Ovary (tissue), 9 donors: Measurements from ENCODE around the gene SLIT1. TPM values are rescaled to one million over a fixed set of nuclear protein-coding genes. Genes with fewer than 3 reads are reported as not detected.

ENCODE experiments used
- DNase-seq, 5 donors: peaks; one replicate each; pipeline ENCODE4 v3.0.0-alpha.2; 2019 to 2020
- H3K27ac ChIP-seq, 2 donors: fragments of 200-600 bp; one replicate each; pipeline versions ENCODE4 v1.5.1 to v1.8.0; 2019 to 2022
- H3K27me3 ChIP-seq: fragments of 200-600 bp; one replicate; pipeline ENCODE4 v1.8.0; 2022
- H3K36me3 ChIP-seq: fragments of 200-600 bp; sonication (generic); one replicate; pipeline ENCODE4 v1.5.1; 2019
- H3K4me1 ChIP-seq: one replicate; pipeline ENCODE4 v1.8.1; 2013; ENCODE audit warnings: mild to moderate bottlenecking, moderate library complexity; ENCODE audit not compliant: insufficient read depth
- H3K4me3 ChIP-seq: fragments of 200-600 bp; sonication (generic); one replicate; pipeline ENCODE4 v1.5.1; 2017
- H3K9me3 ChIP-seq, 2 donors: fragments of 200-600 bp in 1 of 2; sonication (generic) in 1 of 2; one replicate each; pipeline versions ENCODE4 v1.5.1 to v1.8.1; 2013 to 2019; ENCODE audit warnings: mild to moderate bottlenecking in 1 of 2, moderate library complexity in 1 of 2
- EP300 ChIP-seq: sonication (generic); formaldehyde crosslinking; IDR thresholded peaks from one replicate; pipeline ENCODE4 v1.6.1; 2017; ENCODE audit warnings: antibody characterized with exemption
- POLR2A ChIP-seq: fragments of 450-650 bp; IDR thresholded peaks from one replicate; pipeline ENCODE4 v1.6.1; 2017; ENCODE audit warnings: antibody characterized with exemption, mild to moderate bottlenecking, moderate library complexity
- WGBS, 3 donors: extraction: QIAGEN DNeasy Blood & Tissue Kit in 1 of 3; methylation state at CpG; one replicate each; pipeline versions ENCODE4 v1.1.5 to v1.1.7; 2013 to 2017; 5-methylcytosine and 5-hydroxymethylcytosine counted together
- intact Hi-C, 4 donors: fragments of 100-400 bp; cut with DNase I; formaldehyde crosslinking; loops; one replicate each; pipeline versions ENCODE4 v1.11.0 to v1.15.1; 2022 to 2023
- polyA plus RNA-seq, 2 donors: library from polyadenylated mRNA; stranded (reverse); fragments of 200-250 nt in 1 of 2; fragments of 350-450 nt in 1 of 2; fragmentation: Illumina TruSeq in 1 of 2; extraction: RNeasy Lipid Tissue Mini Kit (QIAGEN cat#74804) in 1 of 2; gene quantifications; one replicate each; pipeline ENCODE4 v1.2.3, GENCODE V29; 2013 to 2014
- total RNA-seq, 7 donors: library from RNA; depleted of rRNA in 2 of 7; stranded (reverse); fragments of >200 nt in 2 of 7; fragmentation: NEBNext Ultra II Directional in 3 of 7; extraction: Animal tissue kit (Norgen Biotek cat#: 25700) in 3 of 7; gene quantifications; one replicate each; pipeline versions ENCODE4 v1.1.0 to v1.2.4, GENCODE V29; 2016 to 2023
- TF ChIP-seq, protein P1 (sequence below), 3 donors: fragments of 450-650 bp in 2 of 3; fragments of 200-600 bp in 1 of 3; IDR thresholded peaks; one replicate each; pipeline versions ENCODE4 v1.5.1 to v1.8.0; 2016 to 2022; ENCODE audit warnings: antibody characterized with exemption in 3 of 3, mild to moderate bottlenecking in 1 of 3
- donor health status: DM: no; HTN: no; CAD: no; lungs with moderate emphysema.
- donor health status: DM: no; HTN: no; CAD: no.
- donor health status: Bipolar disorder and iron deficiency.
- donor health status: DM: yes; HTN: yes; CAD: no.
- donor health status: DM: no; HTN: no; CAD: no.
- donor health status: DM: yes; HTN: yes; CAD: no.

The SLIT1 gene
- total and polyA plus RNA-seq, 9 donors, result under 0.01 to 0.62 (median 0.25) TPM

DNA sequence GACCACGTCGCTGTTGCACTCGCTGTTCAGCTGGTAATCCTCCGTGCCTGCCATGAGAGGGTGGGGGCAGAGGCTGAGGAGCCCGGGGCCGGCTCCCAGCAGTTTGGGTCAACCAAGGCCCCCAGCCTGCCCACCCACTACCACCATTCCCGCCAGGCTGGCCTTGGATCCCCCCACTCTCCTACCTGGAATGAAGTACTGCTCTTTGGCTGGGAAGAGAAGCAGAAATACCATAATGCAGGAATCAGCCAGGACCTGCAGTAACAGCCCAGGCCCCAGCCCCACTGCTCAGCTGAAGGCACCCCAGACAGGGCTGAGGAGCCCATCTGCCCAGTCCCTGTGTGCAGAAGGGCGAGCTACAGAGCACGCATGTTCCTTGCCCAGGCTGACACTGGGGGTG lies 138.0 kb downstream of the SLIT1 start:
- TF ChIP-seq, protein P1, sequence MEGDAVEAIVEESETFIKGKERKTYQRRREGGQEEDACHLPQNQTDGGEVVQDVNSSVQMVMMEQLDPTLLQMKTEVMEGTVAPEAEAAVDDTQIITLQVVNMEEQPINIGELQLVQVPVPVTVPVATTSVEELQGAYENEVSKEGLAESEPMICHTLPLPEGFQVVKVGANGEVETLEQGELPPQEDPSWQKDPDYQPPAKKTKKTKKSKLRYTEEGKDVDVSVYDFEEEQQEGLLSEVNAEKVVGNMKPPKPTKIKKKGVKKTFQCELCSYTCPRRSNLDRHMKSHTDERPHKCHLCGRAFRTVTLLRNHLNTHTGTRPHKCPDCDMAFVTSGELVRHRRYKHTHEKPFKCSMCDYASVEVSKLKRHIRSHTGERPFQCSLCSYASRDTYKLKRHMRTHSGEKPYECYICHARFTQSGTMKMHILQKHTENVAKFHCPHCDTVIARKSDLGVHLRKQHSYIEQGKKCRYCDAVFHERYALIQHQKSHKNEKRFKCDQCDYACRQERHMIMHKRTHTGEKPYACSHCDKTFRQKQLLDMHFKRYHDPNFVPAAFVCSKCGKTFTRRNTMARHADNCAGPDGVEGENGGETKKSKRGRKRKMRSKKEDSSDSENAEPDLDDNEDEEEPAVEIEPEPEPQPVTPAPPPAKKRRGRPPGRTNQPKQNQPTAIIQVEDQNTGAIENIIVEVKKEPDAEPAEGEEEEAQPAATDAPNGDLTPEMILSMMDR (IDR thresholded peaks at IDR 0.05), result no peak
- TF ChIP-seq POLR2A (no peak), EP300 (no peak)
- Histone ChIP-seq H3K4me1 (no peaks in the 10 kb centered on the region), H3K9me3 (peaks cover 0 to 3% of the 10 kb centered on the region in 2 donors), H3K36me3 (no peaks in the 10 kb centered on the region), H3K27me3 (no peaks in the 10 kb centered on the region), H3K27ac (no peak overlapping the region), H3K4me3 (no peak overlapping the region)
- intact Hi-C loops, result no loop called here
- DNase-seq, result no peak
- WGBS, 3 donors, result 82 to 87% (median 87%) methylated on average over 9 of the region's 9 CpGs

DNA sequence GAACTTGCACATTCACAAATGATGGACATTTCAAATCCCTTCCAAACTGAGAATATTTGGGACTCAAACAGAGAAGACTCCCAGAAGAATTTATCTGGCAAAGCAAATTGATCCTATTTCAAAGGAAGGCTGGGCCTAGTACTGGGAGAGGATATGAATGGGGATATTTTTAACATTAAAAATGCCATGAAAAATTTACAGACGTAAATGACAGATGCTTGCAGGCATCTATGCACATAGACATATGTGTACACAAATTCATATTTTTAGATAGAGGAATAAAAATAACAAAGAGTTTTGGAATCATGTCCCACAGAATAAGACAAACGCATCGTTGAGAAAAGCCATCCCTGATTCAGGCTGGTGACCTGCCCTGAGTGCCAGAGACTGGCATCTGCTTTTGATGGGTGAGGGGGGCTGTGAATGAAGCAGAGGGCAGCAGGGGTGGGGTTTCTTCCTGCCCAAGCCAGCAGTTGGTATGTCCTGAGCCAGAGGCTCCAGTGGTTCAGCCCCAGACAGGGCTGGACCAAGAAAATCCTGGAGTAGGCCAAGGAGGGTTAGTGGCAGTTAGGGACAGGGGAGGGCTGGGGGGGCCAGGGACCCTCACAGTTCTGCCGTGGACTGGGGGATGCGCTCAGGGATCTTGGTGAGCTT lies 138.5 kb downstream of the SLIT1 start:
- Histone ChIP-seq H3K27ac (no peak overlapping the region), H3K27me3 (no peaks in the 10 kb centered on the region), H3K9me3 (peaks cover 0 to 3% of the 10 kb centered on the region in 2 donors), H3K4me1 (no peaks in the 10 kb centered on the region), H3K4me3 (no peak overlapping the region), H3K36me3 (no peaks in the 10 kb centered on the region)
- WGBS, 3 donors, result 72 to 84% (median 73%) methylated on average over 5 of the region's 5 CpGs
- TF ChIP-seq POLR2A (no peak), EP300 (no peak)
- TF ChIP-seq, protein P1 (IDR thresholded peaks at IDR 0.05), result no peak
- intact Hi-C loops, result no loop called here
- no peak for DNase-seq

DNA sequence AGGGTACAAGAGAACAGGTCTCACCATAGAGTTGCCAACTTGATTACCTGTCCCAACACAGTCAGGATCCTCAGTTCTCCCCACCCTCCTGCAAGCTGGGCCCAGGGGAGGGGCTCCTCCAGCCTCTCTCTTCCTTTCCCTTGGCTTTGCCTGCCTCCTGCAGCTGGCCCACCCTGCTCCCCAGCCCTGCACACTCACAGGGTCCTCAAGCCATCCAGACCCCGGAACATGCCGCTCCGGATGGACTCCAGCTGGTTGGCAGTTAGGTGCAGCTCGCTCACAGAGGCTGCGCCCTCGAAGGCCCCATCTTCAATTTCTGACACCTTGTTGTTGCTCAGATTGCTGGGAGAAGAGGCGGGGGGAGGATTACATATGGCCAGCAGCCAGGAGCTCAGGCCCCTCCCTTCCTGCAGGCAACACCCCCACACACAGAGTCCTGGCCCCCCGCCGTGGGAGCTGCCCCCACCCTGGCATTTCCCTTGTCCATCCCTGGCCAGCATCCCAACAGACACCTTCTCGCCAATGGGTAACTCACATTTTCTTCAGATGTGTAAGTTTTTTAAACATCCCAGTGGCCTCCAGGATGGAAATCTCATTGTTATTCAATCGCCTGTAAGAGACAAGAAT lies 139.2 kb downstream of the SLIT1 start:
- no peaks in the 10 kb centered on the region for H3K4me1 ChIP-seq
- intact Hi-C loops, result no loop called here
- no peaks in the 10 kb centered on the region for H3K36me3 ChIP-seq
- no peak overlapping the region for H3K27ac ChIP-seq
- H3K9me3 ChIP-seq, result peaks cover 0 to 3% of the 10 kb centered on the region in 2 donors
- no peak for DNase-seq
- H3K4me3 ChIP-seq, result no peak overlapping the region
- WGBS, 3 donors, result 35 to 38% (median 38%) methylated on average over 11 of the region's 11 CpGs
- TF ChIP-seq, protein P1 (IDR thresholded peaks at IDR 0.05), result no peak
- no peaks in the 10 kb centered on the region for H3K27me3 ChIP-seq

DNA sequence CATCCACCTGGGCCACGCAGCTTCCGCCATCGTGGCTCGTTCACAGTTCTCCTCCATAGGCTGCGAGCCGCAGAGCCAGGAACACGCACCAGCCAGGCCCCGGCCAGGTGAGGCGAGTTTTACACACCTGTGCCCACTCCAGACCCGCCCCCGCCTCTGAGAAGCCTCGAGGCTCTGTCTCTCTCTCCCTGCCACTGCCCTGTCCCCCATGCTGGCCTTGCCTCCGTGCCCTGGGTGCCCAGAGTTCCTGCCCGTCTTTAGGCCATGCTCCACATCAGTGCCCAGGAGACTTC lies 142.2 kb downstream of the SLIT1 start:
- 86 to 94% (median 92%) methylated on average over 14 of the region's 14 CpGs for WGBS, 3 donors
- TF ChIP-seq, protein P1 (IDR thresholded peaks at IDR 0.05), result no peak
- TF ChIP-seq EP300 (no peak), POLR2A (no peak)

More for the DNA sequence above, 142.2 kb downstream of the SLIT1 start:
- Histone ChIP-seq H3K4me1 (no peaks in the 10 kb centered on the region), H3K36me3 (no peaks in the 10 kb centered on the region), H3K27ac (no peak overlapping the region), H3K4me3 (no peak overlapping the region), H3K27me3 (no peaks in the 10 kb centered on the region), H3K9me3 (peaks cover 0 to 3% of the 10 kb centered on the region in 2 donors)
- intact Hi-C loops, result no loop called here
- no peak for DNase-seq
